GM18505 (cell line): ENCODE measurements around the gene IGSF8.

ENCODE experiments used
- ATAC-seq: cut with Tn5 transposase; IDR thresholded peaks from one replicate; pipeline ENCODE4 v1.9.1; 2021; ENCODE audit not compliant: unreplicated experiment
- POLR2A ChIP-seq: IDR thresholded peaks from 4 replicates; pipeline ENCODE4 v1.6.1; 2011; ENCODE audit warnings: borderline replicate concordance; ENCODE audit not compliant: insufficient read depth, insufficient read length; ENCODE audit errors: extremely low read depth

The IGSF8 gene

DNA sequence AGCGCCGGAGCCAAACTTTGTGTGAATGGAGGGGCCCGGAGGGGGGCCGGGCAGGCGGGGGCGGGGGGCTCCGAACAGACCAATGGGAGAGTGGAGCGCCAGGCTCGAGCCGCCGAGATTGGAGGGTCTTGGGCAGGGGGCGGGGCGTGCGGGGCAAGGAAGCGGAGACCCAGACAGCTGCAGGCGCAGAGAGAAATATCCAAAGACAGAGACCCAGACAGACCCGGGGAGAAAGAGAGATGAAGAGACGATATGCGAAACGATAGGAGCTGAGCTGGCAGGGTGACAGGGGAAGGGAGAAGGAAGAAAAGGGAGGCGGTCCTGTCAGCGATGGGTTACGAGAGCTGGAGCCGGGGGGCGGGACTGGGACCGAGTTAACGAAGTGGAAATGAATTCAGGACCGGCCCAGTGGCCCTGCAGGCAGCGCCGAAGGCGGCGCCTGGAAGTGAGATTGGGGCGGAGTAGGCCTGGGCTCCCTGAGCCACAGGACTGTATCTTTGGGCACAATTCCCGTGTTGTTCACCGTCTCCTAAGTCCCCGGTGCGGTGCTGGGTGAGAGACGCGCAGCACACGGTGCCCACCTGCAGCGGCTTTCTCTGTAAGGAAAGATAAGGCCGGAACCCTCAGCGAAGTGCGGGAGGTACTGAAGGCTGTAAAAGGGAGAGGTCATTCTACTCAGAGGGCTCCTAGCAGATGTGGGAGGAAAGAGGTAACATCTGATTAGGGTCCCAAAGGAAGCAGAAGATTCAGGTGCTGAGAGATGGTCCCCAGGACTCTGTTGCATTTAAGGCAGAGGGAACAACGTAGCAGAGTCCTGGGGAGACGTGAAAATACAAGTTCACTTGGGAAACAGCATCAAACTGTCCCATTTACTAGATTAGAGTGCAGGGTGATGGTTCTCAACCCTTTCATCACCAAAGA lies 27.9 kb downstream of the IGSF8 start:
- no peak for TF ChIP-seq POLR2A
- no peak for ATAC-seq

DNA sequence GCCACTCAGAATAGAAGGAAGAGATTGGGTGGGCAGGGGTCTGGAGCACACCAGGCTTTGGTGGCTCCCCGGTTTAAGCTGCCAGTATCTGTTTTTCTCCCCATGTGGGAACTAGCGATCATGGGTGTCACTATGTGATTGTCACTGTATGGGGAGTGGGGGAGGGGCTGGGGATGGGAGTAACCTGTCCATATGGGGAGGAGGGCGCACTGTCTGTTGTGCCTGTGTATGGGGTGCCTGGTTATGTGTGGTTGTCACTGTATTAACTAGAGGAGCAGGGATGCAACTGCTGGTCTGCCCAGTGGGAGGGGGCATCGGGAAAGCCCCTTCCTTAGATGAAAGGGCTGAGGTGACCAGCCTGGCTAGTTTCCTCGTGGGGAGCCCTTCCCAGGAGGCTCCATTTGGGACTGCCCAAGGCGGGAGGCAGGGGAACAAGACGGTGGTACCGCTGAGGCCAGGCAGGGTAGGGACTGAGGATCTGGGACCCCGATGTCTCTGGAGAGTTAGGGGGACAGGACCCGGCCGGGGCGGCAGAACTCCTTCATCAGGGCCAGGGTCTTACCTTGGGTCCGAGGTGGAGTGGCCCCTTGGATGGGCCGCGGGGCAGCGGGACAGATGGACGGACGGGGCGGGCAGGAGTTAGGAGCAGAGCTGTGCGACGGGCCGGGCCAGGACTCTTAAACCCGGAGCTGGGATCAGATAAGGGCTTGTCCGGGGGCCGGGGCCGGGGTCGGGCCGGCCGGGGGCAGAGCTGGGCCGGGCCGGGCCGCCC lies 28.8 kb downstream of the IGSF8 start, which contains the start of gene KCNJ10:
KCNJ10 (minus strand) TSS at position 701 of the 772 bp plus-strand sequence. CDS start 27,628 bp downstream, outside the sequence.
- no peak for TF ChIP-seq POLR2A
- ATAC-seq, result no peak

DNA sequence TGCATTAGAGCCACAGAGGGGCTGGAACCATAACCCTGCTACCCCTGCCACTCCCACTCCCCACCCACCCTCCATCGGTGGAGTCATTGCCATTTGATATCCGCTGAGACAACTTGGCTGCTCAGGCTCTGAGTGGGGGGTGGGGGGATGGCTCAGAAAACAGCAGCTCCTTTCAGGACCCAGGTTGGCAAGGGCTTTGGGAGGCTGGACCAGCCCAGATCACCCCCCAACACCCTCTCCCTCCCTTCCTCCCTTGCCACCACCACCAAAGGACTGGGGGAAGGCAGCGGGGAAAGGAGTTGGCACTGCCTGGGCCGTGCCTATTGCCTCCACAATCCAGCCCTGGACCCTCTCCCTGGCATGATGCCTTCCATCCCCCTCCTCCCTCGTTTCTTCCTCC lies 30.2 kb downstream of the IGSF8 start:
- no peak for TF ChIP-seq POLR2A
- no peak for ATAC-seq

GRCh38 chr1:160066829-160067745 lies 31.3 kb downstream of the IGSF8 start:
- no peak for ATAC-seq
- TF ChIP-seq POLR2A, result no peak

- no peak for TF ChIP-seq POLR2A
- ATAC-seq, result no peak
Measured at GRCh38 chr1:160064746-160065145, 33.7 kb downstream of the IGSF8 start.

DNA sequence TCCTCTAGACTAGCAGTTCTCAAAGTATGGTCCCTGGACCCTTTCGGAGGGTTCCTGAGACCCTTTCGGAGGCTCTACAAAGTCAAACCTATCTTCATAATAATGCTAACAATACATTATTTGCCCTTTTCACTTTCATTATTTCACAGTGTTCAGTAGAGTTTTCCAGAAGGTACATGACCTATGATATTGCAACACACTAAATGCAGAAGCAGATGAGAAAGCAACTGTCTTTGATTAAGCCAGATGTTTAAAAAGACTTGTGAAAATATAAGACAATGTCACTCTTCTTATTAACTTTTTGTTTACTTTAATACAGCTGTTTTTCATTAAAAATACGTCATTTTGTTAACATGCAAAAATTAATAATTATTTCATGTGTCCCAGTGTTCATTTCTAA lies 34.3 kb downstream of the IGSF8 start:
- TF ChIP-seq POLR2A, result no peak
- no peak for ATAC-seq

DNA sequence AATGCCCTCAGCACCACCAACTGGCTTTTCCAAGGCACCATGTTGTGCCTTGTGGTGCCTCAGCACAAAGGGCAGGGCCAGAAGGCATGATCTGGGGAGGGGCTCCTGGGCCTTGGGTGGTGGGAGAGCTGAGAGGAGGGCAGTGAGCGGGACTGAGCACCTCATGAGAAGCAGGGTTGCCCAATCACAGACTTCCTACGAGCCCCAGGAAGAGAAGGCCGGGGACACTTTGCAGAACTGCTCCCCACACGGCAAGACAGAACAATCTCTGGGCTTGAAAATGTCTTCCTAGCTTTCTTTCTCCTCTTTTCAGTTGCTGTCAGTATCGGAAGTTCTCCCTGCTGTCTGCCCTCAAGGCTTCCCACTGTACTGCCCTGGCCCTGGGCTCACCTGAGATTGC lies 35.2 kb downstream of the IGSF8 start:
- TF ChIP-seq POLR2A, result no peak
- ATAC-seq, result no peak

DNA sequence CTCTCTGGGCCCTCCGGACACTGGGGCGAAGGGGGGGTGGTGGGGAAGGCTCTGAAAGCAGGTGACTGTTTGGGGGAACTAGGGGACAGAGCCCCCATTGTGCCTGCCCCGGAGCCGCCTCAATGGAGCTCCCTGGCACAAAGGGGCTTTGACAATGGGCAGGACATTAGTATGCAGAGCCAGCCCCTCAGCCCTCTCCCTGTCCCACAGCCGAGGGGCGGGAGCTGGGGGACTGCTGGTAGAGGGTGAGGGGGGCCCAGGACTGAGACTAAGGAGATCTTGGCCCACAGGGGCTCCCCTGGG lies 36.2 kb downstream of the IGSF8 start:
- TF ChIP-seq POLR2A, result no peak
- no peak for ATAC-seq

- no peak for ATAC-seq
- no peak for TF ChIP-seq POLR2A
Measured at GRCh38 chr1:160061369-160062229, 36.8 kb downstream of the IGSF8 start.

GRCh38 chr1:160058087-160058486 lies 40.3 kb downstream of the IGSF8 start:
- ATAC-seq, result no peak
- no peak for TF ChIP-seq POLR2A

GRCh38 chr1:160056648-160057169 lies 41.7 kb downstream of the IGSF8 start:
- no peak for ATAC-seq
- no peak for TF ChIP-seq POLR2A
